ENCODE measurements around the gene CTNNA2. TPM values are rescaled to one million over a fixed set of nuclear protein-coding genes. Genes with fewer than 3 reads are reported as not detected.

CTNNA2 gene
- total RNA-seq, 1 experiment from 2014 or later = 0.54 TPM

GRCh38 chr2:79630060-79630459 lies 117.2 kb downstream of the CTNNA2 start:
- in situ Hi-C loops (cut with HindIII; ENCODE audit: low pct_unique_long_range_greater_than_20kb, low sequenced_read_pairs) (no loop called here), intact Hi-C loops (cut with micrococcal nuclease; ENCODE audit: unreplicated experiment) (no loop called here)
- Histone ChIP-seq H3K4me1 (ENCODE audit: control insufficient read depth, insufficient read depth, low read length) (no peaks in the 10 kb centered on the region), H3K27ac (ENCODE audit: low read length) (no peak overlapping the region), H3K4me3 (ENCODE audit: low read depth in 2 of 2, low read length in 2 of 2) (no peak overlapping the region), H3K27me3 (ENCODE audit: control insufficient read depth, insufficient read depth, low read length) (no peaks in the 10 kb centered on the region), H3K9me3 (ENCODE audit: control insufficient read depth, insufficient read depth, low read depth, low read length) (no peaks in the 10 kb centered on the region), H3K36me3 (ENCODE audit: control insufficient read depth, insufficient read depth, low read length) (no peaks in the 10 kb centered on the region; the same call in 1 of the 2 replicates)
- ATAC-seq = 0 out of 2 replicates have a peak, but pooled peaks have one; percentile 63
- DNase-seq (ENCODE audit: low read depth, low spot score) = no peak
- CTCF ChIA-PET = no interaction called here
- TF ChIP-seq CTCF (IDR thresholded peaks at IDR 0.05) = peak; percentile 48
- no peak for TF ChIP-seq SIN3A (IDR thresholded peaks at IDR 0.05; ENCODE audit: borderline replicate concordance, insufficient read depth, low read depth, low read length)
- TF ChIP-seq POLR2AphosphoS5 (IDR thresholded peaks at IDR 0.05; ENCODE audit: low read depth, low read length) = no peak
- BruUV-seq (replicated peaks) = no TSS peak
- POLR2A ChIA-PET = no interaction called here

- no peak overlapping the region for H3K27ac ChIP-seq (ENCODE audit: low read length)
- no peak for ATAC-seq
- intact Hi-C loops (cut with micrococcal nuclease; ENCODE audit: unreplicated experiment) (no loop called here), in situ Hi-C loops (cut with HindIII; ENCODE audit: low pct_unique_long_range_greater_than_20kb, low sequenced_read_pairs) (no loop called here)
- ChIA-PET CTCF (no interaction called here), POLR2A (no interaction called here)
- no peaks in the 10 kb centered on the region for H3K9me3 ChIP-seq (ENCODE audit: control insufficient read depth, insufficient read depth, low read depth, low read length)
- no peak for TF ChIP-seq CTCF (IDR thresholded peaks at IDR 0.05)
- TF ChIP-seq REST (IDR thresholded peaks at IDR 0.05; ENCODE audit: insufficient read depth in 1 of 2, low read depth in 2 of 2, low read length in 1 of 2) = no peak
- TF ChIP-seq POLR2AphosphoS5 (IDR thresholded peaks at IDR 0.05; ENCODE audit: low read depth, low read length) = no peak
- TF ChIP-seq TCF7L2 (IDR thresholded peaks at IDR 0.05; ENCODE audit: low read depth, low read length) = no peak
- TF ChIP-seq SIN3A (IDR thresholded peaks at IDR 0.05; ENCODE audit: borderline replicate concordance, insufficient read depth, low read depth, low read length) = no peak
- H3K4me3 ChIP-seq (ENCODE audit: low read depth in 2 of 2, low read length in 2 of 2) = no peak overlapping the region
- no peaks in the 10 kb centered on the region for H3K4me1 ChIP-seq (ENCODE audit: control insufficient read depth, insufficient read depth, low read length)
- no peaks in the 10 kb centered on the region for H3K27me3 ChIP-seq (ENCODE audit: control insufficient read depth, insufficient read depth, low read length)
- H3K36me3 ChIP-seq (ENCODE audit: control insufficient read depth, insufficient read depth, low read length) = no peaks in the 10 kb centered on the region; the same call in 1 of the 2 replicates
- no TSS peak for BruUV-seq (replicated peaks)
- DNase-seq (ENCODE audit: low read depth, low spot score) = no peak
These were observed 118.2 kb downstream of the CTNNA2 start for GRCh38 chr2:79630972-79631557.

Data from Panc1 (cell line).